AG09309 (cell line): ENCODE measurements around the gene TOR4A.

Experiments used
- DNase-seq: peaks from one replicate; pipeline ENCODE4 v3.0.0-alpha.2; 2010; ENCODE audit warnings: low read depth
- H3K4me3 ChIP-seq: 2 replicates; pipeline ENCODE4 v1.5.1; 2011; ENCODE audit warnings: mild to moderate bottlenecking, low read depth, low read length, moderate library complexity; ENCODE audit not compliant: control insufficient read depth
- TF ChIP-seq, protein P1 (sequence below): IDR thresholded peaks from 2 replicates; pipeline ENCODE4 v1.5.1; 2011; ENCODE audit warnings: mild to moderate bottlenecking, low read depth, low read length, inconsistent platforms; ENCODE audit not compliant: insufficient read depth, control insufficient read depth; ENCODE audit errors: missing control alignments

TOR4A gene

DNA sequence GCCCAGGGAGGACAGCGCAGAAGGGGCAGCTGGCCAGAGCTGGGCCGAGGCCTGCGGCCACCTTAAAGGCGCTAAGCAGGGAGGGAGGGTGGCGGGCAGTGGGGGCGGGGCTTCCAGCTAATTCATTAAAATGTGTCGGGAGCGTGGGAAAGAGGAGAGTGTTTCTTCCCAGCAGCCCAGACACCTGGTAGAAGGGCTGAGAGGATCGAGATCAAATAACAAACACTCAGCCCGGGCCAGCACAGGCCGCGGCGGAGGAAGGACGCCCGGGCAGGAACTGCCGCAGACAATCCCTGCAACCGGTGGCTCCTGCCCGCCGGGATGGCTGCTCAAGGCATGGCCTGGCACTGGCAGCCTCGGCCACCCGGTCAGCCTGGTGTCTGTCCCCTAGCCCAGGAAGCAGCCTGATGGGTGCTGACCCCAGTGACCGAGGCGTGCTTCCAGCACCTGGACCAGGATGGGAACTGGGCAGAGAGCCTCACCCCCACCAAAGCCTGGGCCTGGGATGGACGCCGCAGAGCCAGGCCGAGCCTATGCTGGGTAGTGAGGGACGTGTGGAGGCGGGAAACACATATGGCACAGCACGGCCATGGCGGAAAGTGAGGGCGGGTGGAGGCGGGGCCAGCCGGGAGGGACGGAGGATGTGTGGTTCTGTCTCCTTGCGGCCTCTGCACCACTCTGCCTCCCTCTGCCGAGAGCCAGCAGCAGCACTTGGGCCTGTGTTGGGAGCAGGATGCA, 27.7 kb downstream of the TOR4A start:
- H3K4me3 ChIP-seq, result no peak overlapping the region
- DNase-seq, result no peak
- TF ChIP-seq, protein P1, sequence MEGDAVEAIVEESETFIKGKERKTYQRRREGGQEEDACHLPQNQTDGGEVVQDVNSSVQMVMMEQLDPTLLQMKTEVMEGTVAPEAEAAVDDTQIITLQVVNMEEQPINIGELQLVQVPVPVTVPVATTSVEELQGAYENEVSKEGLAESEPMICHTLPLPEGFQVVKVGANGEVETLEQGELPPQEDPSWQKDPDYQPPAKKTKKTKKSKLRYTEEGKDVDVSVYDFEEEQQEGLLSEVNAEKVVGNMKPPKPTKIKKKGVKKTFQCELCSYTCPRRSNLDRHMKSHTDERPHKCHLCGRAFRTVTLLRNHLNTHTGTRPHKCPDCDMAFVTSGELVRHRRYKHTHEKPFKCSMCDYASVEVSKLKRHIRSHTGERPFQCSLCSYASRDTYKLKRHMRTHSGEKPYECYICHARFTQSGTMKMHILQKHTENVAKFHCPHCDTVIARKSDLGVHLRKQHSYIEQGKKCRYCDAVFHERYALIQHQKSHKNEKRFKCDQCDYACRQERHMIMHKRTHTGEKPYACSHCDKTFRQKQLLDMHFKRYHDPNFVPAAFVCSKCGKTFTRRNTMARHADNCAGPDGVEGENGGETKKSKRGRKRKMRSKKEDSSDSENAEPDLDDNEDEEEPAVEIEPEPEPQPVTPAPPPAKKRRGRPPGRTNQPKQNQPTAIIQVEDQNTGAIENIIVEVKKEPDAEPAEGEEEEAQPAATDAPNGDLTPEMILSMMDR, result peak; percentile 14

DNA sequence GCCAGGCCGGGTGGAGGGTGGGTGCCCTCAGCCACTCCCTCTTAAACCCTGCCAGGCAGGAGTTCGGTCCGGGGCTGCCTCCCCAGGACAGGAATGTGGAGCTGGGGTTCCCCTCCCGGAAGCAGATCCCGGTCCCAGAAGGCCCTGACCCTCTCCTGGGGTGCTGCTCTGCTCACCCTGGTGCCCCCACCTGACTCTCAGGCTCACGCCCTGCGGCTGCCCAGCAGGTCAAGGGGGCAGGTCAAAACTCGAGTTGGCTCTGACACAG, 28.2 kb downstream of the TOR4A start:
- H3K4me3 ChIP-seq, result no peak overlapping the region
- TF ChIP-seq, protein P1, result no peak
- DNase-seq, result no peak

DNA sequence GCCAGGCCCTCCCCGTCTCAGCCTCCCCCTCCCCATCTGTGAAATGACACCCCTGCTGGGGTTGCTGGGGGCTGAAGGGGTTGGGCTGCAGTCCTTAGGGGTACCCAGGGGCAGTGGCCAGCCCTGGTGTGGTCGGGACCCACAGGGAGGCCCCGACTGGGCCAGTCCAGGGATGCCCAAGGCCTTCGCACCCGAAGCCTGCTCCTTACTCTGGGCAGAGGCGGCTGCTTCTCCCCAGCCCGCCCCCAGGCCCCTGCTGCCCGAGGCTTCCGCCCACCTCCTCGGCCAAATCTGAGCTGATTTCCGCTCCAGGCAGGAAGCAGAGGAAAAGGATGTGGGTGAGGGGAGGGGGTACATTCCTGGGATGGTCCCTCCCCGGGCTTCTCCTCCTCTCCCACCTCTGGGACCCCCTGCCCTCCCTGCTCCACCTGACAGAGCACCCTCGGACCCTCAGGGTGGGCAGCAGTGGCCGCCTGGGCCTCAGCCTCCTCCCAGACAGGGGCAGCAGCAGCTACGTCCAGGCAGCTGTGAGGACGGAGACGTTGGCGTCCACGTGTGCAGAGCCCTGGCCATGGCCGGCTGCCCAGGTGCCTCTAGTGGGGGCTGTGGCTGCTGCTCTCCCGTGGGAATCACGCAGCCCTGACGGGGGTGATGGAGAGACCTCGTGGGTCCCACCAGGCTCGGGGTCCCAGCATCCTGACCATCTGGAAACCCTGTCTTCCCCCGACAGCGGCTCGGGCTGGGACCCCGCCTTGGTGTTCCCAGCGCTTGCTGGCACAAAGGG, 28.7 kb downstream of the TOR4A start:
- no peak overlapping the region for H3K4me3 ChIP-seq
- TF ChIP-seq, protein P1, result no peak
- no peak for DNase-seq

DNA sequence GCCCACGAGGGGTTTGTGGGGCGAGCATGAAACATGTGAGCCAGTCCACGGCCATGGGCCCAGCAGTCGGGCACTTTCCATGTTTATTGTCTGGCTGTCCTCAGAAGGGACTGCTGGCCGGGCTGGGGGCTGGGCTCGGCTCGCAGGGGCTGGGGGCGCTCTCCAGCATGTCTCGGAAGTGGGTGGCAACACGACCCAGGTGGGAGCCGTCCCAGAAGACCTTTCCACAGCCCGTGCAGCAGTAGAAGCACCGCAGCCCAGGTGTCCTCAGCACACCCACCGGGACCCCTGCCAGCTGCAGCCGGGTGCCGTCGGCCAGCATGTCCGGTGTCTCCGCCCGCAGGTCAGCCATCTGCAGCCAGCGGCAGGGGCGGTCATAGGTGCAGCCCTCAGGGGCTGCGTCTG, 29.3 kb downstream of the TOR4A start:
- DNase-seq, result no peak
- no peak overlapping the region for H3K4me3 ChIP-seq
- TF ChIP-seq, protein P1, result no peak

DNA sequence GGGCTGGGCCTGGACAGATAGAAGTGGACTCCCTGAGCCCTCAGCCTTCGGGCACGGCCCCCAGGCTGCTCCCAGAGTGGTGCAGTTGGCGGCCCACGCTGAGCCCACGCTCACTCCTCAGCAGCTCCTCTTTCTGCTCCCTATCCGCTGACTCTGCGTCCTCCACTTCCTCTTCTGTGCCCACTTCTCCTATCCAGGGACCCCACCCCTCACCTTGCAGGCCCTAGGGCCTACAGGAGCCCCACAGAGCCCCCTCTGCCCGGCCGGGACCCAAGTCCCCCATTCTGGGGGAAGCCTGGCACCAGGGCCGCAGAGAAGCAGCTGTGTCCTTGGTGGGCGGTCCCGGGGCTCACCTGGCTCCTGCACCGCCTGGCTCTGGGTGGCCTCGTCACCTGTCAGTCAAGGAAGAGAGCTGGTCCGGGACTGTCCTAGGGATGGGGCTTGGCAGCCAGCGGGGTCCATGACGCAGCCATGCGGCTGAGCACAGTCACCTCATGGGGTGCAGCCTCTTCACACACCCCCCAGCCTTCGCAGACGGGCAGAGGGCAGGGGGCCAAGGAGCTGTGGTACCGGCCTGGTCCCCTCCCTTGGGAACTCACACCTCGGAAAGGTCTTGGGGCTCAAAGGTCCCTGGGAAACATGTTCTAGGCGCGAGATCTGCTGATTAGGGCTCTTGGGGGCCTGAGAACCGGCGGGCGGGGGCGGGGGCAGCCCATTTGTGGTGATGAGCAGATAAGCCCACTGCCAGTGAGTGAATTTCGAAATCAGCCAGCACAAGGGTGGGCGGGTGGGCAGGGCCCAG, 29.9 kb downstream of the TOR4A start:
- TF ChIP-seq, protein P1, result no peak
- no peak overlapping the region for H3K4me3 ChIP-seq
- no peak for DNase-seq

DNA sequence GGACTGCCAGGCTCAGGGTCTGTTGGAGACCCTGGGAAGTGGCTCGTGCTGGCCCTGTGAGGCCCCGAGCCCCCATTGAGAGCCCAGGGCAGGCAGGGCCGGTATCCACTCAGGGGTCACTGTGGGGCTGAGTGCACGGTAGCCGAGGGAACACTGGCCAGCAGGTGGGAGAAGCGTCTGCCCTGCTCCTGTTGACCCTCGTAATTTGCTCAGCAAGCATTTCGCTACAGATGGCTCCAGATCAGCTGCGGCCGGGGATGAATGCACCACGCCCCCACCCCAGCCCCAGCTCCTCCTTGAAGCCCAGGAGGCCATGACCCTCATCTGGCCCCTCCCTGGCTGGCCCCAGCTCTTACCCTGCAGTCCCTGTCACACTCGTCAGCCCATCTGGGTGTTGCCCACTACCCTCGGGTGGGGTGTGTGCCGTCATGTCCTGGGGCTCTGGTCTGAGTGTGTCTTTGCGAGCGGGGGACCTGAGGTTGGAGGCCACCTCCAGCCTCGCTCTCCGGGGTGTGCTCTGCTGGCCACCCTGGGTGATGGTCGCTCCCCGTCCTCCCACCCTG, 30.6 kb downstream of the TOR4A start:
- no peak for DNase-seq
- TF ChIP-seq, protein P1, result no peak
- H3K4me3 ChIP-seq, result no peak overlapping the region
